Gastrocnemius medialis (tissue), 4 donors: ENCODE measurements around the gene OR13A1. TPM values are rescaled to one million over a fixed set of nuclear protein-coding genes. Genes with fewer than 3 reads are reported as not detected.

Experiments
- ATAC-seq, 2 donors: fragments of 150-250 bp; one replicate each; pipeline ENCODE4 v1.9.1; 2016
- DNase-seq, 2 donors: peaks; one replicate each; pipeline ENCODE4 v3.0.0-alpha.2; 2019
- H3K27ac ChIP-seq, 4 donors: fragments of 200-600 bp; sonication (generic); 1 replicate in 1 of 4; 2 replicates in 3 of 4; pipeline ENCODE4 v1.5.1; 2016 to 2018; ENCODE audit warnings: mild to moderate bottlenecking in 2 of 4, moderate library complexity in 1 of 4
- H3K27me3 ChIP-seq, 3 donors: fragments of 200-600 bp; sonication (generic) in 2 of 3; 1 replicate in 1 of 3; 2 replicates in 2 of 3; pipeline versions ENCODE4 v1.5.1 to v1.6.0; 2016 to 2019; ENCODE audit warnings: mild to moderate bottlenecking in 1 of 3, moderate library complexity in 1 of 3
- H3K36me3 ChIP-seq, 2 donors: fragments of 200-600 bp; sonication (generic) in 1 of 2; one replicate each; pipeline ENCODE4 v1.5.1; 2017 to 2018
- H3K4me1 ChIP-seq, 2 donors: fragments of 200-600 bp; sonication (generic) in 1 of 2; one replicate each; pipeline ENCODE4 v1.5.1; 2016 to 2017; ENCODE audit warnings: mild to moderate bottlenecking in 2 of 2
- H3K4me3 ChIP-seq, 4 donors: fragments of 200-600 bp; sonication (generic) in 3 of 4; 1 replicate in 1 of 4; 2 replicates in 3 of 4; pipeline ENCODE4 v1.5.1; 2016 to 2019; ENCODE audit warnings: mild to moderate bottlenecking in 2 of 4
- H3K9me3 ChIP-seq, 3 donors: fragments of 200-600 bp; sonication (generic) in 2 of 3; 1 replicate in 1 of 3; 2 replicates in 2 of 3; pipeline ENCODE4 v1.5.1; 2016 to 2019
- CTCF ChIP-seq, 5 experiments: fragments of 450-650 bp in 3 of 5; fragments of 200-600 bp in 2 of 5; sonication (generic) in 2 of 5; IDR thresholded peaks in 4 of 5; conservative IDR thresholded peaks in 1 of 5; 1 replicate in 4 of 5; 2 replicates in 1 of 5; pipeline ENCODE4 v1.5.1; 2016 to 2019; ENCODE audit warnings: antibody characterized with exemption in 5 of 5, mild to moderate bottlenecking in 3 of 5, moderate library complexity in 3 of 5
- POLR2A ChIP-seq, 2 donors: fragments of 450-650 bp; IDR thresholded peaks; one replicate each; pipeline ENCODE4 v1.6.1; 2017; ENCODE audit warnings: antibody characterized with exemption in 2 of 2, mild to moderate bottlenecking in 2 of 2, moderate library complexity in 2 of 2
- in situ Hi-C, 4 donors: fragments of 200-750 bp; cut with MboI; loops; one replicate each; pipeline versions ENCODE4 v1.15.0 to v1.8.0; 2017; ENCODE audit warnings: low sequenced_read_pairs in 4 of 4
- intact Hi-C: fragments of 100-400 bp; cut with DNase I; formaldehyde crosslinking; loops from one replicate; pipeline ENCODE4 v1.15.1; 2023; ENCODE audit warnings: low total_unique reads
- total RNA-seq, 4 donors: library from RNA; depleted of rRNA; stranded (reverse); fragments of >200 nt; gene quantifications; one replicate each; pipeline versions ENCODE4 v1.1.0 to v1.2.3, GENCODE V29; 2016

The OR13A1 gene
- total RNA-seq, 4 donors from 2014 or later = not detected

GRCh38 chr10:45254892-45255291 lies 60.5 kb downstream of the OR13A1 start:
- no peaks in the 10 kb centered on the region for H3K27me3 ChIP-seq
- H3K9me3 ChIP-seq = no peaks in the 10 kb centered on the region
- DNase-seq (no peak), ATAC-seq (no peak)
- TF ChIP-seq POLR2A (IDR thresholded peaks at IDR 0.05) (no peak), CTCF (IDR thresholded peaks at IDR 0.05 in 4 of 5, conservative IDR thresholded peaks at IDR 0.05 in 1 of 5) (no peak)
- no peaks in the 10 kb centered on the region for H3K36me3 ChIP-seq
- in situ Hi-C loops = no loop called here
- H3K4me1 ChIP-seq = no peaks in the 10 kb centered on the region
- H3K4me3 ChIP-seq = no peak overlapping the region
- intact Hi-C loops = no loop called here
- no peak overlapping the region for H3K27ac ChIP-seq

- Histone ChIP-seq H3K9me3 (no peaks in the 10 kb centered on the region), H3K27me3 (no peaks in the 10 kb centered on the region), H3K4me3 (no peak overlapping the region), H3K4me1 (no peaks in the 10 kb centered on the region), H3K27ac (no peak overlapping the region), H3K36me3 (no peaks in the 10 kb centered on the region)
- no peak for TF ChIP-seq CTCF (IDR thresholded peaks at IDR 0.05 in 4 of 5, conservative IDR thresholded peaks at IDR 0.05 in 1 of 5)
- TF ChIP-seq POLR2A (IDR thresholded peaks at IDR 0.05) = no peak
- DNase-seq (no peak), ATAC-seq (no peak)
- intact Hi-C loops = no loop called here
- in situ Hi-C loops = no loop called here
Observed at GRCh38 chr10:45253183-45253914, 62.1 kb downstream of the OR13A1 start.

Other genes with a start within 250 kb of the OR13A1 start
- gene ALOX5, start 58.6 kb upstream of the OR13A1 start, total RNA-seq = 10 to 100 TPM in 1 of 4 donors, 1 to 10 TPM in 3; 1.5 to 10.8 (median 4.2) TPM